DMS53 (cell line): Measurements from ENCODE around the gene DLK2.
"Not testable (repeated sequence)": the region's sequence is repeated elsewhere in the genome, so short reads cannot be mapped to it uniquely, and the experiment has no call there.

Experiments used
- DNase-seq: peaks from one replicate; lab custom pipeline; 2025; lab: John Stamatoyannopoulos, UW

Gene DLK2

DNA sequence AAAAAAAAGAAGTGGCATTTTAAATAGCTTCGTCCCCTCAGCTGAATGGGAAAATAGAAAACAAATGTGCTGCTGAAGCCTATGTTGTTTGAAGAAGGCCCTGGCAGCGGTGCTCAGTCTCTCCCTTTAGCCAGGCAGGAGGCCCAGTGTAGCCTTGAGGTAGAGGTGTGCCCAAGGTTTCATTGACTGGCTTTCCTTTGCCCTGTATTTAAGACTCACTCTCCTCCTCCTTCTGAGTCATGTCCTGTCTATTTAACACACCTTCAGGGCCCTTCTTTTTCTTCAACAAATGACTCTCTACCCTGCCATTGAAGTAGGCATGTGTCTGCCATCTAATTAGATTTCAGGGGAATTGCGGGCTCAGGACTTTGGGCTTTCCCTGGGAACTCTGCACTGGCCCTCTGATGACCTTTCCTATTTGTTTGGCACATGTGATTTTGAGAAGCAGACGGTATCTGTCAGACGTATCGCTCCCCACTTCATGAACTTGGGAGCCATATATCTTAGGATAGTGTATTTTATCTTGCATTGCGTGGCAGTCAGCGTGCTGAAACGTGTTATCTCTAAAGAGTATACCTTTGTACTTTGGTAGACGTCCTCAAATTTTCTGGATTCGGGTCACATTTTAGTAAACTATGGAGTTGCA, 26.4 kb upstream of the DLK2 start:
- DNase-seq: no peak

DNA sequence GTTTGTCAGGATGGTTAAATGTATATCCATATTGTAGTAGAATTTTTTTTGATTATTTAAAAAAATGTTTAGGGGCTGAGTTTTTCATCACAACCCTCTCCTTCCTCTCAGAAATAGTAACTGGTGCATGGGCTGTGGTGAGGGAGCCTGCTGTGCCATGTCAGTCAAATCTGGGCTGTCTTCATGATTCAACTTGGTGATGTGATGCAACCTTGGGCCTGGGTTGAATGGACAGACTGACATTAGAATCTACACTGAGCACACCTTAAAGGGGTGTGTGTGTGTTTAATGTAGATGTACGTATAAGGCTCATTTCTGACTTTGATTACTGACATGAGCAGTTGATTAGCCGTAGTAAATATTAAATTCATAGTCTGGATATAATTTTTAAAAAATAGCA, 25.7 kb upstream of the DLK2 start:
- DNase-seq: no peak

DNA sequence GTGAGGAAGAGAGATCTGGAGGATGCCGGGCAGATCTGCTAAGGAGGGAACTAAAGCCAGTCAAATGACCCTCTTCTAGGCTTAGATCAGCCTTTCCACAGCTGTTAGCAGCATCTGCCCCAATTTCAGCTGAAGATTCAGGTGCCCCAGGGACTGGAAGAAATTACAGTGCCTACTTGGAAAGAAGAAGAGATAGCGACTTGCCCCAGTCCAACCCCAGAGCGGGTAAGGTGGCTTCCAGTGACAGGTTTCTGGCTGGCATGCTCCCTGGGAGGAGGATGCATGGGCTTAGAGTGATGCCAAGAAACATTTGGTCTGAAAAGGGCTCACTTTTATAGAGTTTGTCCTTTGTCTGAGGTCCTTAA, 22.6 kb upstream of the DLK2 start:
- no peak for DNase-seq

DNA sequence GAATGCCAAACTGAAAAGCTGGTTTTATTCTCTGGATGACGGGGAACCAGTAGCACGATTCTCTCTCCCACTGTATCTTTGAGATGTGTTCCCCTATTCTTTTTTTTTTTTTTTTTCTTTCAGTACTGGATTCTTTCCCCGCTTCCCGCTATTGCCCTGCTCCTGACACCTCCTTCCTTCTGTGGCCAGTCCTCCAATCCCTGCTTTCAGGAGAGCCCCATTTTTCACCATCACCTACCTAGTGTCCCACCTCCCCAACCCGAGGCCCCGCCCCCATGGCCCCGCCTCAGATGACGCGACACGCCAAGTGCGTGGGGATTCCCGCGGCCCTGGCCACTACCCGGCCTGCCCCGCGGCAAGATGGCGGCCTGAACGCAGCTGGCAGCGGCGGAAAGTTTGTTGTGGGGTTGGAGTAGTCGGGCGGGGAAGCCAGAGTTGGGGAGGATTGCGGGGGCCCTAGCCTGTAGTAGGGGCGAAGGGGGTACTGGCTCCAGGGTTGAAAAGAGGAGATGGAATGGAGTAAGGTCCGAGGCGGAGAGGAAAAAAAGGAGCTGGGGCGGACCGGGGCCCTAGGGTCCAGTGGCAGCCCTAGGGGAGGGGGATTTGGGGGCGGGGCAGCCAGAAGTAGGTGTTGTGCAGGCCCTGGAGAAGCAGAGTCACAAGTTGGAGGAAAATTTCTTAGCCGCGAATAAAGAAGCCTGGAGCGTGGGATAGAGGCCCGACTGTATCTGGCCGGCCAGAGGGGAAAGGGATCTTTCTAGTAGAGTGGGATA, 22.1 kb upstream of the DLK2 start, which contains the start of gene TJAP1:
Gene TJAP1, plus strand, starts transcription at position 336 of the 773 bp plus-strand sequence. CDS start 21,432 bp downstream, outside the sequence.
- DNase-seq: peak; percentile 93

DNA sequence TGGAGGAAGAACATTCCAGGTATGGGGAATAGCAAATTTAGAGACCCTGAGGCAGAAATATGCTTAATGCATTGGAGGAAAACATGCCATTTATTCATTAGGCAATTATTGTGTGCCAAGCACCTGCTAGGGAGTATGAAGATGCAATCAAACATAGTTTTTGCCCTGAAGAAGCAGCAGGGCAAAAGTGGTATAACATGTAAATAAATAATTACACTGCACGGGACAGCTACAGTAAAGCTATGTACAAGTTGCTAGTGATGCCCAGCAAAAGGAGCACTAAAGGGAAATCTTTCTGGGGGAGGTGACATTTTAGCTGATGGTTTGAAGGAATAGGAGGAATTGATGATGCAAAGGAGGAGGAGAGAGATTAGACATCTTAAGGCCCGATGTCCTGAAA, 21.4 kb upstream of the DLK2 start:
- DNase-seq: peak; percentile 43

DNA sequence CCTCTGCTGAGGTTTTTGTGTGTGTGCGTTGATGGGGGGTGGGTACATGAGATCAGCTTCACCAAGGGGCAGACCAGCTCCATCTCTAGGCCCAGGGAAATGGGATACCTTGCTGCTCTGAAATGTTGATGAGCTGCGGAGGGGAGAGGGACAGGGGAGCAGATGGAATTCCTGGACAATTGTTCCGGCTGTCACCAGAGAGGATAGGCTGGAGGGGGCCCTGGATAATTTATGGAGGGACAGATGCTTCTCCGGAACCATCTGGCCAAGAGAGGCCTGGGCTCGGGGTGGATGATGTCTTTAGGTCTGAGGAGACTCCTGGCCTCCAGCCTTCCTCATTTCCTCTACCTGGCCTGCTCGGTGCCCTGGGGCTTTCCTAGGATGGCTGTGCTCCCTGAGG, 20.2 kb upstream of the DLK2 start:
- no peak for DNase-seq

DNA sequence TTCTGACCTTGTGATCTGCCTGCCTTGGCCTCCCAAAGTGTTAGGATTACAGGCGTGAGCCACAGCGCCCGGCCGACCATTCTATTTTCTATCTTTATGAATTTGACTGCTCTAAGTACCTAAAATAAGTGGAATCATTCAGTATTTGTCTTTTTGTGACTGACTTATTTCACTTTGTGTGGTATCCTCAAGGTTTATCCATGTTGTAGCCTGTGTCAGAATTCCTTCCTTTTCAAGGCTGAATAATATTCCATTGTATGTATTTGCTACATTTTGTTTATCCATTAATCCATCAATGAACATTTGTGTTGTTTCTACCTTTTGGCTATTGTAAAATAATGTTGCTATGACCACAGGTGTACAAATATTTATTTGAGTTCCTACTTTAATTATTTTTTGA, 17.2 kb upstream of the DLK2 start:
- no peak for DNase-seq

DNA sequence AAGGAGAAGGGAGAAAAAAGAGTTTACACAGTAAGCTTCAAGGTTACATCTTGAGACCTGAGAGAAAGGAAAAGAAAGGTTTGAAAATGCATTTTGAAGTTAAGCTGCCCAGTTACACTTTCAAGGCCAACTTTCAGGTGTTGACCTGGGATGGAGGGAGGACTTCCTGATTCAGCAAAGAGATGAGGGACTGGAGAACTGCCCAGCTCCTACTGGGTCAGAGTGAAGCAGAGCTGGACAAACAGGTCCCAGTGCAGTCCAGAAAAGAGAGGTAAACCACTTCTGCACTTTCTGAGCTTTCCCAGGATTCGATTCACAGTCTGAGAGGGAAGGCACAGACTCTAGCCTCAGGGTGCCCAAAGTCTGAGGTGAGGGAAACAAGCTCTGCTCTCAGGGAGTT, 16.1 kb upstream of the DLK2 start:
- peak; percentile 18 for DNase-seq

DNA sequence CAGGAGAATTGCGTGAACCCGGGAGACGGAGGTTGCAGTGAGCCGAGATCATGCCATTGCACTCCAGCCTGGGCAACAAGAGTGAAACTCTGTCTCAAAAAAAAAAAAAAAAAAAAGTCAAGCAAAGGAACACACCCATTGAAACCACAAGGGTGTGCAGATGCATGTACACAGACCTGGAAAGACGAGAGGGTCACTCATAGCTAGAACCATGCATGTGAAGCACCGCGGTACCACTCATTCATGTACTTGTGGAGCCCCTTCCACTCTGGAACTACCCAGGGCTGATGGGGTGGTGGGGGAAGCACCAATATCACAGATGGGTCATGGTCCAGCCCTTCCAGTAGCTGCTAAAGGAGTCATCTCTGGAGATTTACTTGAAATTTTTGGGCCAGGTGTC, 14.6 kb upstream of the DLK2 start:
- no peak for DNase-seq

DNA sequence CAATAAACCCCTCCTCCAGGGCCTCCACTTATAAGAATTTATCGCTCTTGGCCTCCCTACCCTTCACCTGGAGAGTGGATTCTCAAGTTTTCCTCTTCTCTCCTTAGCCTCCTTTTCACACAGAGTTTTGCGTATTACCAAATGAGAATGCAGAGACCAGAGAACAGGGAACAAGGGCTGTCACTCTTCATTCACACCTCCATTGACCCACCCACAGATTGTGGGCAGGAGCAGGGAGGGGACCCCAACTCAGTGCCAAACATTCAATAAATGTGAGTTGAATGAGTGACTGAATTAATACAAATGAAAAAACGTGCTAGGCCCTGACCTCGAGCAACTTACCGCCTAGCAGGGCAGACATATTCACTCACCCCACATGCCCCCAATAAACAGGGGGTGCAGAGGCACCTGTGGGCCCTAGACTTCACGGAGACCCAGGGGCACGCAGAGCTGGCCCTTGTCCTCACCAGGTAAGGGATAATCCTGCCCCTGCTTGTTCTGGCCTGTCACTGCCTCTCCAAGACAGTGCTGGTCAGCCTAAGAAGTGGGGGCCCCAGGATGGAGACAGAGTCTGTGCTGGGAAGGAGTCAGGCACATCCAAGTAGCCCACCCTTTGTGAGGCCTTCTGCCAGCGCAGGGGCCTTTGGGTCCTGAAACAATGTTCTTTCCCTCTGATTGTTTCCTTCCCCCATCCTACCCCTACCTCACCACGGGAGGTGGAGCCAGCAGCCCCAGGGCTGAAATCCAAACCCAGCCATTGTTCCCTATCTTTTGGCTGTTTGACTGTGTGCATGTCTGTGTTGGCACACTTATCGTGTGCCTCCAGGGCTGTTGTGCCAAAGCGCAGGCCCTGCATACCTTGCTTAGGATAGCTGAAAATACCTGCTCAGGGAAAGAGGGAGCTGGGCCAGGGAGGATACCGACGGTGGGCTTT, 13.7 kb upstream of the DLK2 start:
- no peak for DNase-seq

DNA sequence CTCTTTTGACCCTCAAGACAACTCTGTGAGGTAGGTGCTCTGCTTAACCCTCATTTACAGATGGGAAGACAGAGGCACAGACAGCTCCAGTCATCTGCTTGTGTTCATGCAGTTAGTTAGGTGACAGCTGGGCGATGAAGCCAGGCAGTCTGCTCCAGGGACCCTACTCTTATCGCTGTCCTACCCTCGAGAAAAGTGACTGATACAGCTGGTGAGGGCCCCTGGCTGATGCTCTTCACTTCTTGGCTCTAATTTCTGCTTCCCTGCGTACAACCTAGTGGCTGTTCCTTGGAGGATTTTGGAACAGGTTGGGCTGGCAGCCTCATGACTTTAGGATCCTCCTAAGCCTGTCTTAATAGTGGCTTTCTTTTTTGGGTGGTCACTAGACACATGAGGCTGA, 12.9 kb upstream of the DLK2 start:
- DNase-seq: no peak

DNA sequence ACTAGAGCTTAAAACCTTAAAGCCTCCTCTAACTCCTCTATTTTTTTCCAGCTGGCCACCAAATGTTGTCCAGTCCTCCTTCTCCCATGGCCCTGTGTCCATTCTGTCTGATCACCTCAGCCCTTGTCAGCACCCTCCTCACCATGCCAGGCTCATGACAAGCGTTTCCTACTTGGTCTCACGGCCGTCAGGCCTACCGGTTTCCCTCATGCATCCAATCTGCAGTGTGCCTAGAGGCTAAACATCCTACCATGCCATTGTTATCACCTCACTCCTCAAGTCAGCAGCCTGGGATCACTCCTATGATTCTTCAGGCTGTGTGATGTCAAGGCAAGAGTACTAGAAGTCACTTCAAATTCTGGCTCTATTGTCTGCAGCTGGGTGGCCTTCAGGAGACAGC, 12.4 kb upstream of the DLK2 start:
- no peak for DNase-seq

DNA sequence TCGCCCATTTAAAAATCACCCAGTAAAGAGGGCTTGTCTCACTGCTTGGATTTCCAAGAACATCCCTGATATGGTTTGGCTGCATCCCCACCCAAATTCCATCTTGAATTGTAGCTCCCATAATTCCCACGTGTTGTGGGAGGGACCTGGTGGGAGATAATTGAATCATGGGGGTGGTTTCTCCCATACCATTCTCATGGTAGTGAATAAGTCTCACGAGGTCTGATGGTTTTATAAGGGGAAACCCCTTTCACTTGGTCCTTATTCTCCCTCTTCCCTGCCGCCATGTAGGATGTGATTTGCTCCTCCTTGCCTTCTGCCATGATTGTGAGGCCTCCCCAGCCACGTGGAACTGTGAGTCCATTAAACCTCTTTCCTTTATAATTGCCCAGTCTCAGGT, 11.9 kb upstream of the DLK2 start:
- DNase-seq: not testable (repeated sequence)

DNA sequence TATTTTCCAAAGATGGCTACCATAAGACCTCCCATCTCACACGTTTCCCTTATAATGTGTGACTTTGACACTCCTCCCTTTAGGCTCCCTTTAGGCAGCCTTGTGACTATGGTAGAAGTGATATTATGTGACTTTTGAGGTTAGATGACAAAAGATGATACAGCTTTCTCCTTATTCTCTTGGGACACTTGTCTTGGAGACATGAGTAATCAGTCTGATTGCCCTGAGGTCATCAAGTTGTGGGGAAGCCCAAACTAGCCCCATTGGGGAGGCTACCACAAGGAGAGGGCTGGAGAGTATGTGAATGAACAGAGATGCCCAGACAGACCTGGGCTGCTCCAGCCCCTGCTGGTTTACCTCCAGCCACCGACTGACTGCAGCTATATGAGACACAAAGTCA, 10.6 kb upstream of the DLK2 start:
- no peak for DNase-seq

DNA sequence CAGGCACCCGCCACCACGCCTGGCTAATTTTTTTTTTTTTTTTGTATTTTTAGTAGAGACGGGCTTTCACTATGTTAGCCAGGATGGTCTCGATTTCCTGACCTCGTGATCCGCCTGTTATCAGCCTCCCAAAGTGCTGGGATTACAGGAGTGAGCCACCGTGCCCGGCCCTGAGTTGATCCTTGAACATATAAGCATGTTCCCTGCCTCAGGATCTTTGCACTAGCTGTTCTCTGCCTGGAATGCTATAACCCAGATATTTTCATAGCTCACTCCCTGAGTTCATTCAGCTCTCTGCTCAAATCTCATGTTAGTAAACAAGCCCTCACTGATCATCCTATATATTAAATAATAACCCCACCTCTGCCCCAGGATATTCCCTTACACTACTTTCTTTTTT, 9.0 kb upstream of the DLK2 start:
- DNase-seq: no peak

DNA sequence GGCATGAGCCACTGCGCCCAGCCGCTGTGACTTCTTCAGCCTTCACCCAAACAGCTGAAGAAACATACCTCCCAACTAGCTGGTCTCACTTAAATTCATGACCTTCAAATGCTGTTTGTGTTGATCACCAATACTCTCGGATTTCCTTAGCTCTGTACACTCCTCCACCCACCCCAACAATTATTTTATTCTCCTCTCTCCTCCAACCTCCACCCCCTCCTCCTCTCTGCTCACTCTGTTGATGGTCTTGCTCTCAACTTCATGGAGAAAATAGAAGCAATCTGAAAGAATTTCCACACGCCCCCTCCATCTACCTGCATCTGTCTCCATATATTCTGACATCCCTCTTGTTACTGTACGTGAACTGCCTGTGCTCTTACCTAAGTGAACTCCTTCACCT, 6.6 kb upstream of the DLK2 start:
- no peak for DNase-seq

DNA sequence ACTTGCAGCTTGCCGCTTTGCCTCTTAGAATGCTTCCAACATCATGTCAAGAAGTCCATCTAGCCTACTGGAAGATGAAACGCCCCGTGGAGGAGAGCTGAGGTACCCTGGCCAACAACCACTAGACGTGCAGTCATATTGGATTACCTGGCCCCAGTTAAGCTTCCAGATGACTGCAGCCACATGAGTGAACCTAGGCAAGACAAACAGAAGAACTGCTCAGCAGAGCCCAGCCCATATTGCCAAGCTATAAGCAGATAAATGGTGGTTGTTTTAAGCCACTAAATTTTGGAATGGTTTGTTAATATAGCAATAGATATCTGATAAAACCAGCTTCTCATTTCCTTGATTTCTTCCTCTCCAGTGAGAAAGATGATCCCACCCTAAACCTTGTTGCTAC, 4.7 kb upstream of the DLK2 start:
- DNase-seq: no peak

DNA sequence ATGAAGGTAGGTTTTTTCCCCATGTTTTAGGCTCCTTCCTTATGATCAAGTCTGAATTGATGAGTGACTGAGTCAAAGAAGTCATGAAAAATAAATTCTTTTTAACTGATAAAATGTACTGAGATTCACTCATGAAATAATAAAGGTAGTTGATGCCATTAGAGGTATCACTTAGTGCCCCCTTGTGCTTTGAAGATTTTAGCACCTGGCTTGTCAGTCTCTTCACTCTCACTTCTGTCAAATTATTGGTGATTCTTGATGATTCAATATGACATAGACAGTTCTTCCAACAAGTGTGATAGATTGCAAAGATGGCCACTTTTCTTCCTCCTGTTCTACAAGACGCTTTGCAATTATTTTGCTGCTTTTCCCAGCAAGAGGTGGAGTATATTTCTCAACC, 4.2 kb upstream of the DLK2 start:
- no peak for DNase-seq

DNA sequence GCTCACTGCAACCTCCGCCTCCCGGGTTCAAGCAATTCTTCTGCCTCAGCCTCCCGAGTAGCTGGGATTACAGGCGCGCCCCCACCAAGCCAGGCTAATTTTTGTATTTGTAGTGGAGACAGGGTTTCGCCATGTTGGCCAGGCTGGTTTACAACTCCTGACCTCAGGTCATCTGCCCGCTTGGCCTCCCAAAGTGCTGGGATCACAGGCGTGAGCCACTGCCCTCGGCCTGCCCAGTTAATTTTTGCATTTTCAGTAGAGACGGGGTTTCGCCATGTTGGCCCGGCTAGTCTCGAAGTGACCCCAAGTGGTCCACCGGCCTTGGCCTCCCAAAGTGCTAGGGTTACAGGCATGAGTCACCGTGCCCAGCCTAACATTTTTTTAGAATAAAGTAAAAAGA, 2.8 kb upstream of the DLK2 start:
- not testable (repeated sequence) for DNase-seq

DNA sequence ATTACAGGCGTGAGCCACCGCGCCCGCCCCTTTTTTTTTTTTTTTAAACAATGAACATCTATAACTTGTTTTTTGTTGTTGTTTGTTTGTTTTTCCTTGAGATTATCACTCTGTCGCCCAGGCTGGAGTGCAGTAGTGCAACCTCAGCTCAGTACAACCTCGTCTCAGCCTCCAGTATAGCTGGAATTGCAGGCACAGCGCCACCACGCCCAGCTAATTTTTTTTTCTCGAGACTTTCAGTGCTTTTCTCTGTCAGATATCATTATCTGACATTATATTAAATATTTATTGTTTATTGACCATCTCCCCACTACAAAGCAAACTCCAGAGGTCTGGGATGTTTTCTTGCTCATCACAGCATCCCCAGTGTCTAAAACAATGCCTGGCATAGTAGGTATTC, 2.3 kb upstream of the DLK2 start:
- DNase-seq: peak; percentile 37

DNA sequence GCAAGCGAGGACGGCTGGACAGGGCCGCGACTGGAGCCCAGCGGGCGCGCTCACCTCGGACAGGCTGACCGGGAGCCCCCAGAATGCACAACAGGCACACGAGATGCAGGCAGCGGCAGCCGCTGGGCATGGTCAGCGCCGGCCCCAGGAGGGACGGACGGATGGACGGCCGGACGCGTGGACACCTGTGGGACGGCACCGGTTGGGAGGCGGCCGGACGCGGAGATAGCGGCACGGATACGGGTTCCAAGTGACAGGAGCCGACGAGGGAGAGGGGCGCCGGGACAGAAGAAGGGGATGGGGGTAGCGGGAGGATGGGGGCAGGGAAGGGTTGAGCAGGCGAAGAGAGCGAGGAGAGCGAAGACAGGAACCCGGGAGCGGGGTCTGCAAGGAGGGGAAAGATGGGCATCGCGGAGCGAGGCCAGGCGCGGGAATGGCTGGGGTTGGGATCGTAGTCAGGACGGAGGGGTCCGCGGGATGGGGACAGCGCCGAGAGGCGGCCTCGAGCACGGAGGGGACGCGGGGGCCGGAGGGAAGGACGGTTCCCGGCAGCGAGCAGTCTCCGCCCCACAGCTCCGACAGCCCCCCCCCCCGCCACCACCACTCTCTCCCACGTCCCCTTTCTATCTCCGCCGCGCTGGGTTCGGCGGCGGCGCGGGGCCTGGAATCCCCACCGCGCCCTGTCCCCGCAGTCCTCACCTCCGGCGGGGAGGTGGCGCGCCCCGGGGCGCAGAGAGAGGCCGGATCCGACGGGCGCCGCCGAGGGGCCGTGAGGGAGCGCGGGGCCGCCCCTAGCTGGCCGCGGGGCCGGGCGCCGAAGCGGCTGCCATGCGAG, 435 bp downstream of the DLK2 start:
- DNase-seq: peak; percentile 63

DNA sequence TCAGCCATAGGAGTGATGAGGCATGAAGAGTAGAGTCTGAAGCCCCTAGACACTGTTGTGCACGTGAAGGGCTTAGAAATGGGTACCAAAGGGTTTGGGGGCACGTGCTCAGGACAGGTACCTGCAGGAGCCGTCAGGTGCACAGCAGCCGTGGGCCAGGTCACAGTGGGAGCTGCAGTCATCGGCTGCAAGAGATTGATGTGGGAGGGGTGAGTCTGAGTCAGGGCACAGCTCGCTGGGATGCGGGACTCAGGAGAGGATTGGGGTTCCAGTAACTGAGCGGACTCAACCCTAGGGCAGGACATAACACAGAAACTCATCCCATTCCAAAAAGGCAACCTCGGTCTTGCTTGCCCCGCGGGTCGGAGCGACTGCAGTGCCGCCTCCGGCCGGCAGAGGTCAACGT, 1.1 kb downstream of the DLK2 start:
- peak; percentile 88 for DNase-seq
